Fibroblast of lung (primary cell): ENCODE data around the gene PDE1A. TPM values are rescaled to one million over a fixed set of nuclear protein-coding genes. Genes with fewer than 3 reads are reported as not detected.

Experiments used
- DNase-seq, 2 donors: peaks; one replicate each; pipeline versions ENCODE4 v3.0.0 to v3.0.0-alpha.2; 2010; ENCODE audit warnings: low read depth in 2 of 2
- H2AFZ ChIP-seq: 2 replicates; pipeline ENCODE4 v1.5.1; 2012; ENCODE audit warnings: low read length, control low read depth, inconsistent platforms
- H3K27ac ChIP-seq: 2 replicates; pipeline ENCODE4 v1.5.1; 2011; ENCODE audit warnings: low read length, control low read depth; ENCODE audit not compliant: insufficient read depth
- H3K27me3 ChIP-seq: 2 replicates; pipeline ENCODE4 v1.5.1; 2011; ENCODE audit warnings: mild to moderate bottlenecking, low read length; ENCODE audit not compliant: control insufficient read depth, insufficient read depth
- H3K36me3 ChIP-seq: 2 replicates; pipeline ENCODE4 v1.5.1; 2011; ENCODE audit warnings: low read length; ENCODE audit not compliant: control insufficient read depth, insufficient read depth
- H3K4me1 ChIP-seq: 2 replicates; pipeline ENCODE4 v1.5.1; 2011; ENCODE audit warnings: low read length; ENCODE audit not compliant: control insufficient read depth, insufficient read depth; ENCODE audit errors: extremely low read depth
- H3K4me2 ChIP-seq: 2 replicates; pipeline ENCODE4 v1.5.1; 2011; ENCODE audit warnings: low read length, control low read depth; ENCODE audit not compliant: insufficient read depth; ENCODE audit errors: extremely low read depth
- H3K4me3 ChIP-seq, 4 experiments: fragments of 200-600 bp in 1 of 4; sonication (generic) in 1 of 4; replicated peaks in 1 of 4; 2 replicates each; pipeline ENCODE4 v1.5.1; 2011 to 2016; ENCODE audit warnings: low read length in 4 of 4, low read depth in 3 of 4, mild to moderate bottlenecking in 3 of 4, control low read depth in 2 of 4, inconsistent platforms in 1 of 4, mixed read lengths in 1 of 4; ENCODE audit not compliant: insufficient read depth in 1 of 4; ENCODE audit errors: control extremely low read depth in 1 of 4
- H3K79me2 ChIP-seq: 2 replicates; pipeline ENCODE4 v1.5.1; 2012; ENCODE audit warnings: mild to moderate bottlenecking, low read length, inconsistent platforms; ENCODE audit not compliant: control insufficient read depth, insufficient read depth
- H3K9ac ChIP-seq: 2 replicates; pipeline ENCODE4 v1.5.1; 2011; ENCODE audit warnings: mild to moderate bottlenecking, low read length, control low read depth; ENCODE audit not compliant: insufficient read depth
- H3K9me3 ChIP-seq: 2 replicates; pipeline ENCODE4 v1.5.1; 2012; ENCODE audit warnings: low read depth, low read length; ENCODE audit not compliant: control insufficient read depth, insufficient read depth
- H4K20me1 ChIP-seq: 2 replicates; pipeline ENCODE4 v1.5.1; 2011; ENCODE audit warnings: low read length; ENCODE audit not compliant: control insufficient read depth, insufficient read depth; ENCODE audit errors: extremely low read depth
- CTCF ChIP-seq, 2 donors: IDR thresholded peaks in 1 of 2; conservative IDR thresholded peaks in 1 of 2; 1 replicate in 1 of 2; 2 replicates in 1 of 2; pipeline ENCODE4 v1.5.1; 2011 to 2012; ENCODE audit warnings: low read length in 2 of 2, control low read depth in 1 of 2, inconsistent platforms in 1 of 2, low read depth in 1 of 2, mild to moderate bottlenecking in 1 of 2
- EZH2 ChIP-seq: IDR thresholded peaks from 2 replicates; pipeline ENCODE4 v1.5.1; 2012; ENCODE audit warnings: low read length, control low read depth, mild to moderate bottlenecking; ENCODE audit errors: missing control alignments
- polyA plus RNA-seq, 2 donors: library from polyadenylated mRNA; depleted of rRNA in 1 of 2; stranded (reverse) in 1 of 2; unstranded in 1 of 2; fragments of >200 nt; gene quantifications; 2 replicates each; pipeline ENCODE4 v1.2.1, GENCODE V29; 2011 to 2012; ENCODE audit warnings: missing spikeins in 1 of 2
- total RNA-seq: library from RNA; depleted of rRNA; stranded (reverse); fragments of >200 nt; gene quantifications from 2 replicates; pipeline ENCODE4 v1.2.1, GENCODE V29; 2014

The PDE1A gene
- total and polyA plus RNA-seq, 2 donors (not counting 1 experiment from before 2014, with no cell fraction given) = 4.0 to 7.1 TPM

- Histone ChIP-seq H4K20me1 (no peaks in the 10 kb centered on the region), H2AFZ (peak overlapping the region; percentile 28), H3K27me3 (no peaks in the 10 kb centered on the region), H3K36me3 (no peaks in the 10 kb centered on the region), H3K4me3 (no peak overlapping the region), H3K4me1 (no peaks in the 10 kb centered on the region), H3K9me3 (no peaks in the 10 kb centered on the region), H3K79me2 (no peaks in the 10 kb centered on the region), H3K27ac (no peak overlapping the region), H3K9ac (no peak overlapping the region), H3K4me2 (no peak overlapping the region)
- peak; percentile 41 to 97 for DNase-seq
- TF ChIP-seq CTCF (conservative IDR thresholded peaks at IDR 0.05 in 1 of 2, IDR thresholded peaks at IDR 0.05 in 1 of 2; ENCODE audit: low read depth in 1 of 2, low read length in 2 of 2) = no peak
- no peak for TF ChIP-seq EZH2
Observed at GRCh38 chr2:182366628-182367027, 60.2 kb downstream of the PDE1A start.

GRCh38 chr2:182365855-182366254 lies 61.0 kb downstream of the PDE1A start:
- no peaks in the 10 kb centered on the region for H3K27me3 ChIP-seq
- H3K4me1 ChIP-seq = no peaks in the 10 kb centered on the region
- H4K20me1 ChIP-seq = no peaks in the 10 kb centered on the region
- no peaks in the 10 kb centered on the region for H3K9me3 ChIP-seq
- no peak overlapping the region for H2AFZ ChIP-seq
- H3K4me2 ChIP-seq = no peak overlapping the region
- H3K79me2 ChIP-seq = no peaks in the 10 kb centered on the region
- no peak overlapping the region for H3K4me3 ChIP-seq
- no peak overlapping the region for H3K27ac ChIP-seq
- no peaks in the 10 kb centered on the region for H3K36me3 ChIP-seq
- no peak overlapping the region for H3K9ac ChIP-seq
- no peak for DNase-seq
- TF ChIP-seq CTCF (conservative IDR thresholded peaks at IDR 0.05 in 1 of 2, IDR thresholded peaks at IDR 0.05 in 1 of 2; ENCODE audit: low read depth in 1 of 2, low read length in 2 of 2) (no peak), EZH2 (no peak)

- TF ChIP-seq CTCF (conservative IDR thresholded peaks at IDR 0.05 in 1 of 2, IDR thresholded peaks at IDR 0.05 in 1 of 2; ENCODE audit: low read depth in 1 of 2, low read length in 2 of 2) = no peak
- no peak for TF ChIP-seq EZH2
- H3K27me3 ChIP-seq = no peaks in the 10 kb centered on the region
Observed at GRCh38 chr2:182361477-182361876, 65.4 kb downstream of the PDE1A start.

More at GRCh38 chr2:182361477-182361876, 65.4 kb downstream of the PDE1A start:
- Histone ChIP-seq H2AFZ (no peak overlapping the region), H3K9ac (no peak overlapping the region), H3K27ac (no peak overlapping the region), H3K9me3 (no peaks in the 10 kb centered on the region), H3K4me3 (no peak overlapping the region), H3K4me2 (no peak overlapping the region), H3K4me1 (no peaks in the 10 kb centered on the region), H4K20me1 (no peaks in the 10 kb centered on the region), H3K79me2 (no peaks in the 10 kb centered on the region), H3K36me3 (no peaks in the 10 kb centered on the region)
- DNase-seq = no peak
